Hematopoietic multipotent progenitor cell treated with erythropoietin and hydrocortisone succinate and interleukin-3 and kit ligand, for 8 days (in vitro differentiated cells): ENCODE results near the gene ARFGAP3.
"Not testable (repeated sequence)": the region's sequence is repeated elsewhere in the genome, so short reads cannot be mapped to it uniquely, and the experiment has no call there.

ENCODE experiments used
- DNase-seq: peaks from one replicate; pipeline ENCODE4 v3.0.0-alpha.2; 2015

The ARFGAP3 gene

GRCh38 chr22:42764895-42765363, 92.1 kb downstream of the ARFGAP3 start:
- DNase-seq: peak; percentile 36

DNA sequence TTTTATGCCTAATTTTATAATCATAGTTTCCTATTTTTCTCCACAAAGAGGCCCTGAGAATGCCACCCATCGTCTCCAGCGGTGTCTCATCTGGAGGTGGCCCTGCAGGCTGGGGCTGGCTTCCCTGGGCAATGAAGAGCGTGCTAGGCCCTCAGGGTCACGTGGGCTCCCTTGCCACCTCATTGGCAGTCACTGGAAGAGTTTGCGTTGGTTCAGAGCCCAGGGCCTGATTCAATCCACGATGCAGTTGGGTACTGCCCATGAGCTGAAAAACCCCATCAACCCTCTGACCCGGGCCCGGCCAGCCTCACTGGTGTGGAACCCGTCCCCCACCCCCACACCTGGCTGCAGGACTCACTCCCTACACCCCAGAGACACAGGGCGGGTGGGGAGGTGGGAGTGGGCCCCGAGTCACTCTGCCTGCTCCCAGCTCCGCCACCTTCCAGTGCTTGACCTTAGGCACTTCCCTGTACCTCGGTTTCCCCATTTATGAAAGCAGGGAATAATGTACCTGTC, 93.0 kb downstream of the ARFGAP3 start:
- no peak for DNase-seq

DNA sequence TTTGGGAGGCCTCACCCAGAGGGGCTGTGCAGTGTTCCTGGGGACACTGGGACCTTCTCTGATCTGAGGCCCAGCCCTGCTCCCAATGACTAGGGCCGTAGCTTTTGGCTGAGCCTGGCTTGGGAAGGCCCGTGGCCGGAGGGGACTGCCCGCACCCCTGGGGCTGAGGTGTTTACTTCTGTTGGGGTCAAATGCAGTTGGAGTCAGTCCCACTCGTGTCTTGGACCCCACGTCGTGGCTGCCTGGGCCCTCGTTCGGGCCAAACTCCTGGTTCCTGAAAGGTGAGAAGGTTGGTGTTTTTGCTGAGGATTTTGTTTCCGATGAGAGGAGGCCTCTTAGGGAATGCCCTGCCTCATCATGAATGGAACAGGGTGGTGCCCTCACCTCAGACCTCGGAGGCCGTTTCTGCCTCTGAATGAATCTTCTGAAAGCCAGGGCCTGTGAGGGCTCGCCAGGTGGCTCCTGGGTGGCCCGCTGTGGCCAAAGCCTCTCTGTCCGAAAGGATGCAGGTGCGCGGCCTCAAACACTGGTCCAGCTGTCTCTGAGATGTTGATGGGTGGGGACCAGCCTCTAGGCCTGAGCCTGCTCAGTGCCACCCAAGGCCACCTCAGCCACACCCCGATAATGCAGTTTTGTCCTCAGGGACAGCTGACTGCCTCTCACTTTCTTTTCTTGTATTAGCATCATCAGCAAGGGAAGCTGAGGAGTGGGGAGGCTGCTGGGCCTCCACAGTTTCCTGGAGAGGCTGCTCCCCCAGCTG, 96.1 kb downstream of the ARFGAP3 start:
- DNase-seq: no peak

DNA sequence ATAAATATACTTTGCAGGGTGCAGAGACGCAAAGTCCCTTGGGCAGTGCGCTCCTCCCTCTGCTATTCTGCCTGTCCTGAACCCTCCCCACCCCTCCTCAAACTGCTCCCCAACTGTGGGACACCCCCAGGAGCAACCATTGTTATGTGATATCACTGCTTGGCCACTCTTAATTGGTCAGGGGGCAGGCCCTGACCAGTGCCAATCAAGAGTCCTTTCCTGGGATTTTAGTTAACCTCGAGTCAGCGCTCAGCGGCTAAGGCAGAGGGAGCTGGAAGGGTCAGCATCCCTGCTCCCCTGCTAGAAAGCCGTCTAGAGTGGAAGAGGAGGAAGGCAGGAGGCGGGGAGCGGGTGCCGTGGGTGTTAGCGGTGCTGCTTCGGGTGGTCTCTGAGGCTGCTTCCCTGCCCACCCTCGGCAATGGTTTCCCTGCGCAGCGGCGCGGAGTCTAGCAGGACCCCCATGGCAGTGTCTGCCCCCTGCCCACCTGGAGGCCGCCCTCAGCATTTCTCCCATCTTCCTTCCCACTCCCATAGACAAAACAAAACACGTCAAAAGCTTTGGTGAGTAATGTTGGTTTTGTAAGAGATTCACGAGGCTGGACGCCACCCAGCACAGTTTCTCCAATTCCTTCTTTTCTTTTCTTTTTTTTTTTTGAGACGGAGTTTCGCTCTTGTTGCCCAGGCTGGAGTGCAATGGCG, 98.0 kb downstream of the ARFGAP3 start:
- no peak for DNase-seq

- peak; percentile 77 for DNase-seq
These were observed 101.5 kb downstream of the ARFGAP3 start for GRCh38 chr22:42755553-42755952.

GRCh38 chr22:42755121-42755520, 102.0 kb downstream of the ARFGAP3 start:
- DNase-seq: not testable (repeated sequence)

DNA sequence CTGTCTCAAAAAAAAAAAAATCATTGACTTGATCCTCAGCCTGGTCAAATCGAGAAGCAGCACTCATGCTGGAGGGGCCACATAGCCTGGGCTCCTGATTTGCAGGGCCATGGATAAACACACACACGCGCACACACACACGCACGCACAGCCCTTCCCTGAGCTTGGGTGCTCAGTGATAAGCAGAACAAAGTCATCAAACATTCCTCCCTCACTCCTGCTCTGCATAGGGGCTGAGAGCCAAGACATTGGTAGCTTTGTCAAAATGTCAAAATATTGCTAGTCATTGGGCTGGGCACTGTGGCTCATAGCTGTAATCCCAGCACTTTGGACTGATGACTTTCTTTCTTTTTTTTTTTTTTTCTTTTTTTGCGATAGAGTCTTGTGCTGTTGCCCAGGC, 102.4 kb downstream of the ARFGAP3 start:
- peak; percentile 99 for DNase-seq

DNA sequence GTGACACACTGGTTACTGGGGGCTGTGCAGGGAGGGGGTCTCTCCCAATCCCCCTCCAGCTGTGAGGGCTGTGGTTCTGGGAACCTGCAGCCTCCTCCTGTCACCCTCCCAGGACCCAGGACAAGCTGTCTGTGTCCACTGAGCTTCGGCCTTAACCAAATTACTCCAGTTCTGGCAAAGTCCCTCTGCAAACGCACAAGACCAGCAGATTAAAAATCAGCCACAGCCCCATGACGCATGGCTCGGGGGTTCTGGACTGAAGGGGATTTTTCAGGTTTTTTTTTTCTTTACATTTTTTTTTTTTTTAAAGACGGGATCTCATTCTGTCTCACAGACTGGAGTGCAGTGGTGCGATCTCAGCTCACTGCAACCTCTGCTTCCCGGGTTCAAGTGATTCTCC, 104.2 kb downstream of the ARFGAP3 start:
- no peak for DNase-seq

GRCh38 chr22:42752230-42752746, 104.8 kb downstream of the ARFGAP3 start:
- no peak for DNase-seq

DNA sequence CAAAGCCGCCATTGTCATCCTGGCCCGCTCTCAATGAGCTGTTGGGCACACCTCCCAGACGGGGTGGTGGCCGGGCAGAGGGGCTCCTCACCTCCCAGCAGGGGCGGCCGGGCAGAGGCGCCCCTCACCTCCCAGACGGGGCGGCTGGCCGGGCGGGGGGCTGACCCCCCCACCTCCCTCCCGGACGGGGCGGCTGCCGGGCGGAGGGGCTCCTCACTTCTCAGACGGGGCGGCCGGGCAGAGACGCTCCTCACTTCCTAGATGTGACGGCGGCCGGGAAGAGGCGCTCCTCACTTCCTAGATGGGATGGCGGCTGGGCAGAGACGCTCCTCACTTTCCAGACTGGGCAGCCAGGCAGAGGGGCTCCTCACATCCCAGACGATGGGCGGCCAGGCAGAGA, 106.7 kb downstream of the ARFGAP3 start:
- not testable (repeated sequence) for DNase-seq

- DNase-seq: no peak
These were observed 109.2 kb downstream of the ARFGAP3 start for GRCh38 chr22:42747701-42748513.
